GM18909 (cell line): ENCODE measurements around the gene JOSD1.

Experiments used
- ATAC-seq: cut with Tn5 transposase; IDR thresholded peaks from one replicate; pipeline ENCODE4 v1.9.1; 2021; ENCODE audit warnings: mild to moderate bottlenecking; ENCODE audit not compliant: unreplicated experiment, poor library complexity

Gene JOSD1

GRCh38 chr22:38733724-38734381 is 33.1 kb upstream of the JOSD1 start:
- ATAC-seq: no peak

DNA sequence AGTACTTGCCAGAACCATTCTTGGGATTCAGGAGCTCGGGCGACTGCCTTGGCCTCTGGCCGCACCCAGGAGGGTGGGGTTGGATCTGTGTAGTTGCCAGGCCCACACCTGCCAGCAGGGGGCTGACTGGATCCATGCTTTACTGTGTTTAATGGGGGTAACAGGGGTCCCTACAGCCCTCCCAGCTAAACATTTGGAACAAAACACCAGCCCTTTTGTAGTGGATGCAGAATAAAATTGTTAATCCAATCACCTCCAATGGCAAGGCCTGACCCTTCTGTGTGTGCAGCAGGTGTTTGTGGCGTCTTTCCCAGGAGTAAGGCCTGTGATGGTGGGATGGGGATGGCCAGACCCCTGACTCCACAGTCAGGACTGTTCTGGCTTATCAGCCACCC is 32.6 kb upstream of the JOSD1 start:
- no peak for ATAC-seq

- ATAC-seq: no peak
Measured at GRCh38 chr22:38732251-38732815, 31.6 kb upstream of the JOSD1 start.

DNA sequence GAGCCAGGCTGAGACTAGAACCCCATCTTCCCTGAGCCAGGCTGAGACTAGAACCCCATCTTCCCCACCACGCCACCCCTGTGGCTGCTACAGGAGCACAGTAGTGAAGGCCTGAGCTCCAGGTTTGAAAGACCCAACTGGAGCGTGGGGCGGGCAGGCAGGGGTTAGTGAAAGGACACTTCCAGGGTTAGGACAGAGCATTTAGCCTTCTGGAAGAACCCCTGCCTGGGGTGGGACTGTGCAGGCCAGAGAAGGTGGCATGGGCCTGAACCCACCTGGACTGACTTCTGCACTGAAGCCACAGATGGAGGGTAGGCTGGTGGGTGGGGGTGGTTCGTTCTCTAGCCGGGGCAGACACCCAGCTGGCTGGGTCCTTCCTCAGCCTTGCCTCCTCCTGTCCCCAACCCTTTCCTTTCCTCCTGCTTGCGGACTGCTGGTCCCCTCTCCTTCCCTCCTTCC is 31.0 kb upstream of the JOSD1 start:
- no peak for ATAC-seq

GRCh38 chr22:38730411-38730871 is 29.7 kb upstream of the JOSD1 start:
- no peak for ATAC-seq

DNA sequence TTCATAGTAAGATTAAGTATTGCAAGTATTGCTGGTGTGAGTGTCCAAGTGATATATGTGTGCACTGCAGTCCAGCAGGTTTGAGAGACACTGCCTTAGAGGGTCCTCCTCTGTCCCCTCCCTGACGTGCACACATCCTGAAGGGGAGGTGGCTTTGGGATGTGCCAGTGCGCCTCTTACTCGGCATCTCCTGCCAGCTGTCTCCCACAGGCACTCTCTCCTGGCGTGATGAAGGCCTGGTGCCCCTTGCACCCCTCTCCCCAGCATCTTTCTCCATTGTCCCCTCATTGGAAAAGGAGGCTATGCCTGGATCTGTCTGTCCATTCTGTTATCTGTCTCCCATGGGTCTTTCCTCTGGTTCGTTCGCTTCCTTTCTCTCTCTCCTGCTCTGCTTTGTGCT is 29.2 kb upstream of the JOSD1 start:
- ATAC-seq: no peak

GRCh38 chr22:38728871-38729796 is 28.4 kb upstream of the JOSD1 start:
- no peak for ATAC-seq

DNA sequence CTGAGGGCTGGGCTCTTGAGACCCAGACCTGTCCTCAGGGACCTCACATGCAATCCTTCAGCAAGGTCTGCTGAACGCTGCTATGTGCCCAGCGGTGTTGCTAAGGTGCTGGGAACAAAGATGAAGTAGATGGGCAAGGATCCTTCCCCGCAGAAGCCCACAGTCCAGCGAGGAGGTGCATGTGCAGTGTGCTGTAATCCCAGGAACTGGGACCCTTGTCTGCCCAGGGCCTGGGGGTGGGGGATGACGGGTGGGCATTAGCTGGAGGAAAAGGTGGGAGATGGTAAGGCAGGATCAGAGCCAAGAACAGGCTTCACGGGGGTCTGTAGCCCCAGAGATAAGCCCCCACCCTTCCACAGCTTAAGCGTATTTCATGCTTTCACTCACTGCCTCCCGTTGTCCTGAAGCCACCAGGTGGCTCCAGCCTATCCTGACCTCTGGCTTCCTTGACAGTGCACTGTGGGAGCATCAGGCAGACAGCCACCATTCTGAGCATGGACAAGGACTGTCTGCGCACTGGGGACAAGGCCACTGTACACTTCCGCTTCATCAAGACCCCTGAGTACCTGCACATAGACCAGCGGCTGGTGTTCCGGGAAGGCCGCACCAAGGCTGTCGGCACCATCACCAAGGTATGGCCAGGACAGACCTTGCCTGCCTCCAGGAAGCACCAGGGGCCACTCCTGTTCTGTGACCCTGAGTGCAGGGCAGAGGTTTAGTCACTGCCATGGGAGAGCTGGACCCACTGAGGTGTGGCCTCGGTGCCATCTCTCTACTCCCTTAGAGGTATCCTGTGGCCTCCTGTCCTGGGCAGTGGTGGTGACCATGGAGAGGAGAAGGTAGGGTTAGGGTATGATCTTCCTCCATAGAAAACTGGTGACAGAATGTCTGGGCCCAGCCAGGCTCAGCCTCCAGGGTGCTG is 27.0 kb upstream of the JOSD1 start:
- ATAC-seq: no peak

GRCh38 chr22:38727123-38727522 is 26.4 kb upstream of the JOSD1 start:
- ATAC-seq: no peak

GRCh38 chr22:38725900-38726655 is 25.3 kb upstream of the JOSD1 start:
- ATAC-seq: no peak

DNA sequence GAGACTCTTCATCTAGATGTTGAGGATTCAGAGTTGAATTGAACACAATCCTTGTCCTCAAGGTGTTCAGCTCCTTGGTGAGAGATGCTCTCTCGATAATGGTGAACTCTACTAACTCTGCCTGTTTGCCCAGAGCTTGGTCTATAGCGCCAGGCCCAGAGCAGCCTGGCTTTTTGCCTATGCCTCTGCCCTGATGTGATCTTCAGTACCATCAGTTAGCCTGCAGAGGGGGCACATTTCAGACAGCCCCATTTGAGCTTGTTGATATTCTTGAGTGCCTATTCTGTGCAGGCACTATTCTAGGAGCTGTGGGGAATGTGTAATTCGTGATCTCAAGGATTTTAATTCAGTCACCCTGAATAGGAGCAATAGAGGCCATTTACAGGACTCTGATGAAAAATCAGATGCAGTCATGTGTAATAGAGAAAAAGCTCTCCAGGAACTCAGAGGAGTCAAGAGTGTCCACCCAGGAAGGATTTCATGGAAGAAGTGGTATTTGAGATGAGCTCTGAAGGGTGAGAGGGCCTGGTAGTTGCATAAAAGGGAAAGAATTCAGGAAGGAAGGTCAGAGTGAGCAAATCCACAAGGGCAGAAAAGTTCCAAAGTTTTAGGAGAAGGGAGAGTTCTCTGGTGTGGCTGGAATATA is 24.3 kb upstream of the JOSD1 start:
- no peak for ATAC-seq

GRCh38 chr22:38724176-38724575 is 23.4 kb upstream of the JOSD1 start:
- no peak for ATAC-seq

DNA sequence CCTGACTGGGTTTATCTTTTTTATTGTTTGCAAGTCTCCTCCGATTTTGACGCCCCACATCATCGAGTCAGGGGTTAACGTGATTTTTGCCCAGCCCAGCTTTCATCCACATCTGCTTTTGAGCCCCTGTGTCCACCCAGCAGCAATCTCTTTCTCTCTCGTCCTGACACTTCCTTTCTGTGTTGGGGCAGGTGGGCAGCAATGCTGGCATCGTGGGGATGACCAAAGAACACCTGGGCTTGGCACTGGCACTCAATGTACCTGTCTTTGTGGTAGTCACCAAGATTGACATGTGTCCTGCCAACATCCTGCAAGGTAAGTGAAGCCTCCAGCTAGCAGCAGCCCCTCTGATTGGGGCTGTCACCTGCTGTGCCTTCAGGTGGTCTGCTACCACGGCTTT is 20.8 kb upstream of the JOSD1 start:
- no peak for ATAC-seq

GRCh38 chr22:38720350-38720749 is 19.6 kb upstream of the JOSD1 start:
- ATAC-seq: no peak

DNA sequence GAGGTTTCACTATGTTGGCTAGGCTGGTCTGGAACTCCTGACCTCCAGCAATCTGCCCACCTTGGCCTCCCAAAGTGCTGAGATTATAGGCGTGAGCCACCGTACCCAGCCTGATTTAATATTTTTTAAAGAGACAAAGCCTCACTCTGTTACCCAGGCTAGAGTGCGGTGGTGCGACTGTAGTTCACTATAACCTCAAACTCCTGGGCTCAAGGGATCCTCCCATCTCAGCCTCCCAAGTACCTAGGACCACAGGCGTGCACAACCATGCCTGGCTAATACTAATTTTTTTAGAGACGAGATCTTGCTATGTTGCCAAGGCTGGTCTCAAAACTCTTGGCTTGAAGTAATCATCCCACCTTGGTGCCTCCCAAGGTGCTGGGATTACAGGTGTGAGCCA is 18.5 kb upstream of the JOSD1 start:
- no peak for ATAC-seq

GRCh38 chr22:38718414-38718813 is 17.7 kb upstream of the JOSD1 start:
- ATAC-seq: no peak

DNA sequence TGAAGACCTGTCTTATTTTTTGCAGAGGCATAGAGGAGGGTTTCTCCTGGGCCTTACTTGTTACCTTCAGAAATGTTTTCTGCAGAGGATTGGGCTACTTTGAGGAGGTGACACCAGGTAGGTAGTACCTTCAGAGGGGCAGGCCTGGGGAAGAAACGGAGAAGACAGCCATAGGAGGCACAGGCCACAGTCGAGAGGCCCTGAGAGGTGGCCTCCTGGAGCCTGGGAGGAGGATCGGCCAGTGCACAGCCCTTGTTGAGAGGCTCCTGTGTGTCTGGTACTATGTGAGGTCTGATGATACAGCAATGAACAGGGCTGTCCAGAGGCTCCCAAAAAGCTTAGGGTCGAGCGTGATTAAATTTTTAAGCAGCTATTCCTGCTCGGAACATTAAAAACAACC is 16.5 kb upstream of the JOSD1 start:
- no peak for ATAC-seq

- no peak for ATAC-seq
Measured at GRCh38 chr22:38716826-38717225, 16.1 kb upstream of the JOSD1 start.

DNA sequence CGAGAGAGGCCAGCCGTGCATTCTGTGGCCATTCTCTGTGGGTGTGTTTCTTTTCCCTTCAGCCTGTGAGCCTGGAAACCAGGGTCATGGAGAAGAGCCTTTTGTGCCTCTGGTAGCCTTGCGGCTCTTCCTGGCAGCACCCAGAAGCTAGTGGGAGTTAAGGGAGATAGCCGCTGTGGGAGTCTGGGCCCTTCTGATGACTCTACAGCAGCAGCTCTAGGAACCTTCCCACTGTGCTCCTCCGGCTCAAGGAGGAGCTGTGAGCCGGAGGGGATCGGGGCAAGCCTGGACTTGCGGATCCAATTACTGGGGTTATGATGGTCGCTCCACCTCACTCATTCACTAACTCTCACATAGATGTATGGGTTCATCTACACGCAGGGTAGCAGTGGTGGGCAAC is 15.5 kb upstream of the JOSD1 start:
- no peak for ATAC-seq
